Dendritic cell treated with granulocyte-macrophage colony-stimulating factor and Interleukin-4, amounts not matched to agents 40 ng/mL and 50 ng/mL, for 4 days (primary cell): ENCODE measurements around the gene CFAP92.

ENCODE experiments used
- H3K27ac Mint-ChIP-seq: one replicate; pipeline ENCODE4 v1.8.0; 2022; ENCODE audit warnings: mild to moderate bottlenecking, mixed read lengths
- H3K27me3 Mint-ChIP-seq: one replicate; pipeline ENCODE4 v1.8.0; 2022; ENCODE audit warnings: mild to moderate bottlenecking, mixed read lengths
- H3K36me3 Mint-ChIP-seq: one replicate; pipeline ENCODE4 v1.8.0; 2022; ENCODE audit warnings: low read depth, mixed read lengths
- H3K4me1 Mint-ChIP-seq: one replicate; pipeline ENCODE4 v1.8.0; 2022; ENCODE audit warnings: low read depth, mixed read lengths
- H3K4me3 Mint-ChIP-seq: one replicate; pipeline ENCODE4 v1.8.0; 2022; ENCODE audit warnings: mild to moderate bottlenecking, moderate library complexity, mixed read lengths
- H3K9me3 Mint-ChIP-seq: one replicate; pipeline ENCODE4 v1.8.0; 2022; ENCODE audit warnings: mixed read lengths
- intact Hi-C: fragments of 100-400 bp; cut with micrococcal nuclease; formaldehyde crosslinking; loops from one replicate; pipeline ENCODE4 v1.15.0; 2022

The CFAP92 gene

DNA sequence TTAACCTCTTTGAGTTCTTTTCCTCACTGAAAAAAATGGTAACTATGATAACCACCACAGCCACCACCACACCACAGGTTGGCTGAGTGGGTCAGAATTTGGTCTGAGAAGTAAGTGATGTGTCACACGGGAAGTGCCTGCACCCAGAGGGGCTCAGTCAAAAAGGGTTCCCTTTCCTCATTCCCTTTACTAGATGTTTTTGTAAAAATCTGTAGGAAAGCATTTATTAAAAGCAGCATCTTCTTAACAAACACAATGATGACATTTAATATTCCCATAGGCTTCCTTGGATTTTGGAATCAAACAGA is 23.2 kb downstream of the CFAP92 start:
- peaks cover 3% of the 10 kb centered on the region for H3K27me3 Mint-ChIP-seq
- H3K9me3 Mint-ChIP-seq: no peaks in the 10 kb centered on the region
- no peak overlapping the region for H3K27ac Mint-ChIP-seq
- H3K36me3 Mint-ChIP-seq: no peaks in the 10 kb centered on the region
- H3K4me3 Mint-ChIP-seq: no peak overlapping the region
- intact Hi-C loops: loop anchor here (2.0 to 10.0 kb wide), 2 partner anchors 304 to 354 kb away; partner anchors contain the start of gene HMCES
- H3K4me1 Mint-ChIP-seq: peaks cover 9% of the 10 kb centered on the region

GRCh38 chr3:128969993-128970739 is 23.7 kb downstream of the CFAP92 start:
- Mint-ChIP-seq H3K27ac (no peak overlapping the region), H3K4me3 (no peak overlapping the region), H3K36me3 (no peaks in the 10 kb centered on the region), H3K4me1 (peaks cover 9% of the 10 kb centered on the region), H3K27me3 (peaks cover 3% of the 10 kb centered on the region), H3K9me3 (no peaks in the 10 kb centered on the region)
- intact Hi-C loops: loop anchor here (2.0 to 10.0 kb wide), 2 partner anchors 305 to 355 kb away; partner anchors contain the start of gene HMCES

DNA sequence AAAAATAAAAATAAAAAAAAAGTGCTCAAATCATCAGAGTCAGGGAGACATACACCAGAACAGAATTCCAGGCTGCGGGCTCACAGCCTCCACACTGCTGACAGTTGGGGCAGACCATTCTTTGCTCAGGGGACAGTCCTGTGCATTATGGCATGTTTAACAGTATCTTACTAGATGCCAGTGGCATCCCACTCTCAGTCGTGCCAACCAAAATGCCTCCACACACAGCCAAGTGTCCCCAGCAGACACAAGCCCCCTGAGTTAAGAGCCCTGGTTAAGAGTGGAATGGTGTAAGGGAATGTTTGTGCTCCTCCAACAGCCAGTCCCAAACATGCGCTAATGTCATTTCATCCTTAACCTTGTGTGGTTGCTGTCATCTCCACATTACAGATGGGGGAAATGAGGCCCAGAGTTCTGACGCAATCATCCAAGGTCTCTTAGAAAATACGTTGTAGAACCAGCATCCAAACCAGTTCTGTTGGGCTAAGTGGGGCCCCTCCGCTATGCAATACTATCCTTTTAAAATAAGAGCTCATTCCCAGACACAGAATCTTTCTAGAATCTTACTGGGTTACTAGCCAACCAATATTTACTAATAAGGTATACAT is 26.0 kb downstream of the CFAP92 start:
- no peak overlapping the region for H3K4me3 Mint-ChIP-seq
- peaks cover 3% of the 10 kb centered on the region for H3K27me3 Mint-ChIP-seq
- no peaks in the 10 kb centered on the region for H3K9me3 Mint-ChIP-seq
- intact Hi-C loops: no loop called here
- no peak overlapping the region for H3K27ac Mint-ChIP-seq
- H3K36me3 Mint-ChIP-seq: no peaks in the 10 kb centered on the region
- no peaks in the 10 kb centered on the region for H3K4me1 Mint-ChIP-seq

DNA sequence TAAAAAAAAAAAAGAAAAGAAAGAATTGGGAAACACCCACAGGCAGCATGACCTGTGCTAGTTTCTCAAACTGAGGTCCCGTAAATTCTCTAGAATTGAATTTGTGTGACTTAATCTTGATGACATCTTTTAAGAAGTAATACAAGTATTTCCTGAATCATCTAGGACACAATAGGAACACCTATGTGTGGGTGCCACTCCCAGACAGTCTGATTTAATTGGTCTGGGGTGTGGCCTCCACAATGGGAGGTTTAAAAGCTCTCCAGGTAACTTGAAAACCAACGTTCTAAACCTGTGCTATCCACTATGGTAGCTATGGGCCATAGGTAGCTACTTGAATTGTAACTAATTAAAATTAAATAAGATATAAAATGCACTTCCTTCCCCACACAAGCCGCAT is 28.1 kb downstream of the CFAP92 start:
- Mint-ChIP-seq H3K27ac (no peak overlapping the region), H3K27me3 (peaks cover 6% of the 10 kb centered on the region), H3K4me3 (no peak overlapping the region), H3K9me3 (no peaks in the 10 kb centered on the region), H3K4me1 (no peaks in the 10 kb centered on the region), H3K36me3 (no peaks in the 10 kb centered on the region)
- intact Hi-C loops: no loop called here

DNA sequence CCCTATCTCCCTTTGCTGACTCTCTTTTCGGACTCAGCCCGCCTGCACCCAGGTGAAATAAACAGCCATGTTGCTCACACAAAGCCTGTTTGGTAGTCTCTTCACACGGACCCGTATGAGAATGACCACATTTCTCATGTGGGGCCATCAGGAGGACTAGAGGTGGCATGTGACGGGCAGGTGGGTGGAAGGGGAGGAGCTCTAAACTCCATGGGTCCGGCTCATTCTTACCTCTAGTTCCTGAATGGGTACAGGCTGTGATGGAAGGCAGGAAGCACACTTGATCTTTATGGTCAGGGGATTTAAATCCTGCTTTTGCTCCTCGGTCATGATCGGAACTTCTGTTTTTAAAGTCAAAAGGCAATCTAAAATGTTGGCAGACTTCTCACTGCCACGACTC is 28.6 kb downstream of the CFAP92 start:
- H3K9me3 Mint-ChIP-seq: no peaks in the 10 kb centered on the region
- intact Hi-C loops: no loop called here
- no peak overlapping the region for H3K4me3 Mint-ChIP-seq
- H3K4me1 Mint-ChIP-seq: no peaks in the 10 kb centered on the region
- H3K36me3 Mint-ChIP-seq: no peaks in the 10 kb centered on the region
- peaks cover 6% of the 10 kb centered on the region for H3K27me3 Mint-ChIP-seq
- H3K27ac Mint-ChIP-seq: no peak overlapping the region

DNA sequence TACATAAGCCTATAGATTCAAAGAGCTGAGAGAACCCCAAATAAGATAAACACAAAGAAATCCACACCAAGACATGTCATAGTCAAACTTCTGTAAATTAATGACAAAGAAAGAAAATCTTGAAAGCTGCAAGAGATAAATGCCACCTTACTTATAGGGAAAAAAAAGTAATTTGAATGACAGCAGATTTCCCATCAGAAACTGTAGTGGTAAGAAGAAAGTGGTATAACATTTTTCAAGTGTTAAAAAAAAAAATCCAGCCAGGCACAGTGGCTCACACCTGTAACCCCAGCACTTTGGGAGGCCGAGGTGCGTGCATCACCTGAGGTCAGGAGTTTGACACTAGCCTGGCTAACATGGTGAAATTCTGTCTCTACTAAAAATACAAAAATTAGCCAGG is 37.4 kb downstream of the CFAP92 start:
- Mint-ChIP-seq H3K27me3 (peaks cover 2% of the 10 kb centered on the region), H3K27ac (no peak overlapping the region), H3K4me3 (no peak overlapping the region), H3K4me1 (no peaks in the 10 kb centered on the region), H3K36me3 (no peaks in the 10 kb centered on the region), H3K9me3 (peaks cover 9% of the 10 kb centered on the region)
- intact Hi-C loops: no loop called here

DNA sequence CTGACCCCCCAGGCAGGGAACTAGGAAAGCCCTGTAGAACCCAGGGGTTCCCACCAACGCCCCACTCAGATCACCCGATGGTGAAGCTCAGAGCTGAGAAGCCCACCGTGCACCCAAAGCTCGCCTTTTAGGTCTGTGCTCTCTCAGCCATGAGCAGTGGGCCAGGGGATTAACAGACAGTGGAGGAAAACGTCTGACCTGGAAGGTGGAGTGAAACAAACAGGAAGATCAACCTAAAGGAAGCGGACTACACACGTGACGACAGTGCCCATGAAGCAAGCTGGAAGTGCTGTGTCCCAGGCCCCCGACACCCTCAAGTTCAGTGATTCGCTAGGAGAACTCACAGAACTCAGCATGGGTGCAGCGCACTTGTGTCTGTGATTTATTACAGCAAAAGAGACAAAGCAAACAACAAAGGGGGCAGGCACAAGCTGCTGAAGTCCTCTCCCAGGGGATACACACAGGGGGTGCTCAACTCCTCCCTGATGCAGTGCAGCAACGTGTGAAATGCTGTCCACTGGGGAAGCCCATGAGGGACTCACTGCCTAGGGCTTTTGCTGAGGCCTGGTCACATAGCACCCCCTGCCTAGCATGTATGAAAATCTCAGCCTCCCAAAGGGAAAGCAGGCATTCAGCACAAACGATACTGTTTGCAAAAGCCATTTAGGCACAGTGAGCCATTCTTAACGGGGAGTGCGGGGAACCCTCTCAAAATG is 43.5 kb downstream of the CFAP92 start:
- Mint-ChIP-seq H3K9me3 (no peaks in the 10 kb centered on the region), H3K27me3 (no peaks in the 10 kb centered on the region), H3K4me3 (no peak overlapping the region), H3K4me1 (no peaks in the 10 kb centered on the region), H3K27ac (no peak overlapping the region), H3K36me3 (no peaks in the 10 kb centered on the region)
- intact Hi-C loops: no loop called here

- no peaks in the 10 kb centered on the region for H3K27me3 Mint-ChIP-seq
- H3K4me3 Mint-ChIP-seq: no peak overlapping the region
- no peak overlapping the region for H3K27ac Mint-ChIP-seq
- H3K9me3 Mint-ChIP-seq: no peaks in the 10 kb centered on the region
- H3K4me1 Mint-ChIP-seq: no peaks in the 10 kb centered on the region
- intact Hi-C loops: no loop called here
- no peaks in the 10 kb centered on the region for H3K36me3 Mint-ChIP-seq
Measured at GRCh38 chr3:128949158-128949557, 44.7 kb downstream of the CFAP92 start.

DNA sequence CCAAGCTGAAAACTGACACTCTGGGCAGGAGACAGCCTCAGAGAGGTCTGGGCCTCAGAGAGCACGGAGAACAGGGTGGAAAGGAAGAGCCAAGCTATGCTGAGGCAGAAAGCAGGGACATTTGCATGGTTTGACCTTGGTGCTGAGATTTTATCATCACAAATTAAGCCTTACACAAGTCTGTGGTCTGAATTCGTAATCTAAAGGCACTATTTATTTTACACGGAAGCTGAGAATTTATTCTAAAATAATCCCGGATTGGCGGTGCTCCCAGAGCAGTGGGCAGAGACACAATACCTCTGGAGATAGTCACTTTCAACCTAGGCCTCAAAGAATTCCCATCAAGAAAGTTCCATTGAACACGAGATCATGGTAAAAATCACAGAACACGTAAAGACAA is 47.5 kb downstream of the CFAP92 start:
- Mint-ChIP-seq H3K27me3 (no peaks in the 10 kb centered on the region), H3K9me3 (no peaks in the 10 kb centered on the region), H3K27ac (no peak overlapping the region), H3K4me1 (no peaks in the 10 kb centered on the region), H3K36me3 (no peaks in the 10 kb centered on the region), H3K4me3 (no peak overlapping the region)
- intact Hi-C loops: no loop called here

- Mint-ChIP-seq H3K4me1 (no peaks in the 10 kb centered on the region), H3K9me3 (no peaks in the 10 kb centered on the region), H3K4me3 (no peak overlapping the region), H3K27me3 (no peaks in the 10 kb centered on the region), H3K36me3 (no peaks in the 10 kb centered on the region), H3K27ac (no peak overlapping the region)
- intact Hi-C loops: no loop called here
Measured at GRCh38 chr3:128945878-128946175, 48.0 kb downstream of the CFAP92 start.

GRCh38 chr3:128945041-128945877 is 48.6 kb downstream of the CFAP92 start:
- Mint-ChIP-seq H3K4me3 (no peak overlapping the region), H3K9me3 (no peaks in the 10 kb centered on the region), H3K4me1 (no peaks in the 10 kb centered on the region), H3K36me3 (no peaks in the 10 kb centered on the region), H3K27ac (no peak overlapping the region), H3K27me3 (no peaks in the 10 kb centered on the region)
- intact Hi-C loops: no loop called here

DNA sequence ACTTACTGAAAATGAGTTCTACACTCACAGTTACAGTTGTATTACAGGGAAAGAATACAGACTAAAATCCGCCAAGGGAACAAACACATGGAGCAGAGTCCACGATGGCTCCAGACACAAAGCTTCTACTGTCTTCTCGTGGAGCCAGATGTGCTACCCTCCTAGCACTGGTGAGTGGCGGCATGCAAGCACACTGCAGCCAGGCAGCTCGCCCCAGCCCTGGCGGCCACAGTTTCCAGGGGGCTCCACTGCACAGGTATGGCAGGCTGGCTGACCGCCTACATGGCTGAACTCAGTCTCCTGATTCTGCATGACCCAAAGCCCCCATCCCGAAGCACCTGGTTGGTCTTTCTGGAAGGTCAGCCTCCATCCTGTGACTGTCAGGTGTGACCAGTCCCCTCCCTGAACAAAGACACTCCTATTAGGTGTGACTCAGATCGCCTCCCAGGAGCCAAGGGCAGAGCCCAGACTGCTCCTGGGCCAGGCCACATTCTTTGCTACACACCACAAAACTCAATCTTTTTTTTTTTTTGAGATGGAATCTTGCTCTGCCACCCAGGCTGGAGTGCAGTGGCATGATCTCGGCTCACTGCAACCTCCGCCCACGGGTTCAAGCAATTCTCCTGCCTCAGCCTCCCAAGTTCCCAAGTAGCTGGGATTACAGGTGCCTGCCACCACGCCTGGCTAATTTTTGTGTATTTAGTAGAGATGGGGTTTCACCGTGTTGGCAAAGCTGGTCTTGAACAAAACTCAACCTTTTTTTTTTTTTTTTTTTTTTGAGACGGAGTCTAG is 51.5 kb downstream of the CFAP92 start:
- H3K9me3 Mint-ChIP-seq: no peaks in the 10 kb centered on the region
- H3K4me1 Mint-ChIP-seq: no peaks in the 10 kb centered on the region
- H3K4me3 Mint-ChIP-seq: no peak overlapping the region
- H3K27ac Mint-ChIP-seq: no peak overlapping the region
- no peaks in the 10 kb centered on the region for H3K36me3 Mint-ChIP-seq
- intact Hi-C loops: no loop called here
- no peaks in the 10 kb centered on the region for H3K27me3 Mint-ChIP-seq

- Mint-ChIP-seq H3K4me1 (no peaks in the 10 kb centered on the region), H3K27ac (no peak overlapping the region), H3K4me3 (no peak overlapping the region), H3K27me3 (no peaks in the 10 kb centered on the region), H3K9me3 (no peaks in the 10 kb centered on the region), H3K36me3 (no peaks in the 10 kb centered on the region)
- intact Hi-C loops: no loop called here
Measured at GRCh38 chr3:128940252-128940651, 53.6 kb downstream of the CFAP92 start.
